ENCODE measurements around the gene TNRC18.

The TNRC18 gene

DNA sequence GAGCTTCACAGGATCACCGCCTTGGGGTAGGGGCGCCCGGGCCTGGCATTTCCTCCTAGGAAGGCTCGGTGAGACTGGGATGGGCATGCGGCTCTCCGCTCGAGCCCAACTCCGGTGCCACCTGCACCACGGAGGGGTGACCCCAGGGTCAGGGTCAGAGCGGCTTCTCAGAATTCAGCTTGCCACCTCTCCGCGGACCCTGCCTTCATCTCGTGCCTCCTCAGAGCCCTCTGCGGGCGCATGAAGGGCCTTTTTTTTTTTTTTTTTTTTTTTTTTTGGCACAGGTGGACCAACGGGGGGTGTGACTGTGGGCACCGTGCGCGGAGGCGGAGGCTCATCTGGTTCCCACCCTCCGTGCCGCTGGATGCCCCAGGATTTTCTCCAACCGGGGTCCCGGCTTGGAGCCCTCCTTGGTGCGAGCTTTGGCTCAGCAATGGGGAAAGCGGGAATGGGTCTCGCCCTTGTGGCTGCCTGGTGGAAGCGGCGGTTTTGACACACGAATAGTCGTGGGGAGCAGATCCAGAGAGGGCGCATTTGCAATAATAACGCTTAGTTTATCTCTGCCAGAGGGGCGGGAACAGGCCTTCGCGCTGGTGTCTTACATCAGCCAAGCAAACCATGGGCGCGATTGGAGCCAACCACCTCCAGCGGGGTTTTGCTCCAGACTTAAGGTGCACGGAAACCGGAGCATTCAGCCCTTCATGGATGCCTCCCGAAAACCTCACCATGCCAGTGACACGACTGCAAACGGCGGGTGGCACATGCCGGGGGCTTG, 5.0 kb upstream of the TNRC18 start:
- DNase-seq (ENCODE audit: low read depth), result no peak

DNA sequence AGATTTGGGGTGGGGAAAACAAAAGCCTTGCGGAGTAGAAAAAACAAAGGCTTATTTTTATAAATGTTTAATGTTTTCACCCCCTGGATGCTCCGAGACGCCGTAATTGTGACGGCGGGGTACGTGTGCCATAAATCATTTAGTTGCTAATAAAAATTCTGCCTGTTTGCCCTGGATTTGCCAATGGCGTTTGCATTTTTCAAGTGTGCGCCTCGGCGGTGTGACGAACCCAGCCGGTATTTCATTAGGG, 2.5 kb upstream of the TNRC18 start:
- DNase-seq (ENCODE audit: low read depth), result no peak

DNA sequence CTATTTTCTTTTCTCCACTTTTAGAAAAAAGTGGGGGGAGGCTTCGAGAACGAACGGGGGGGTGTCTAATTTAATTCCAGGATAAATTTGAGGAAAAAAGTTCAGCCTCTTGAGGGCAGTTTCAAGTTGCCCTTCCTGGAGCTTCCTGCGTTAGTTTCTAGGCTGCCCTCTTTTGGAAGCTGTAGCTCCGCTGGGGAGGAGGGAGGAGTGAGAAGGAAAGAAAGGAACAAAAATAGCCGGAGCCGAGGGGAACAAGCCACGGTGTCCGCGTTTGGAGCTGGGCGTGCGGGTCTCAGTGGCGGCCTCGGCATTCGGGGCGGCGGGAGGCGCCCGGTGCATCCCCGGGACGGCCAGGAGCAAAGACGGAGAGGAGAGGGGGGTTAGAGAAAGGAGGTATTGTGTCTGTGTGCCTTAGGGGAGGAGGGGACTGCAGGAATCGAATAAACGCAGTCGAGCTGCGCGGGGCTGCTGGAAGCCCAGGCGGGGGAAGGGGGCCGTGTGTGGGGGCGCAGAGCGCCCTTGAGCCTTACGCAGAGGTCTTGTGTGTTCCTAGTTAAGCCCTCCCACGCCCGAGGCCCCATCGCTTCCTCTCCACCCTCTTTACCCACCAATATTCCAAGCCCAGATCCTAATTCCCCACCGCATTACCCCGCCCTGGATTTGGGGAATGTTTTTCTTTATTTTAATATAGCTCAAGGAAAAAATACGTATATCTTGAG, 2.0 kb upstream of the TNRC18 start:
- no peak for DNase-seq (ENCODE audit: low read depth)

DNA sequence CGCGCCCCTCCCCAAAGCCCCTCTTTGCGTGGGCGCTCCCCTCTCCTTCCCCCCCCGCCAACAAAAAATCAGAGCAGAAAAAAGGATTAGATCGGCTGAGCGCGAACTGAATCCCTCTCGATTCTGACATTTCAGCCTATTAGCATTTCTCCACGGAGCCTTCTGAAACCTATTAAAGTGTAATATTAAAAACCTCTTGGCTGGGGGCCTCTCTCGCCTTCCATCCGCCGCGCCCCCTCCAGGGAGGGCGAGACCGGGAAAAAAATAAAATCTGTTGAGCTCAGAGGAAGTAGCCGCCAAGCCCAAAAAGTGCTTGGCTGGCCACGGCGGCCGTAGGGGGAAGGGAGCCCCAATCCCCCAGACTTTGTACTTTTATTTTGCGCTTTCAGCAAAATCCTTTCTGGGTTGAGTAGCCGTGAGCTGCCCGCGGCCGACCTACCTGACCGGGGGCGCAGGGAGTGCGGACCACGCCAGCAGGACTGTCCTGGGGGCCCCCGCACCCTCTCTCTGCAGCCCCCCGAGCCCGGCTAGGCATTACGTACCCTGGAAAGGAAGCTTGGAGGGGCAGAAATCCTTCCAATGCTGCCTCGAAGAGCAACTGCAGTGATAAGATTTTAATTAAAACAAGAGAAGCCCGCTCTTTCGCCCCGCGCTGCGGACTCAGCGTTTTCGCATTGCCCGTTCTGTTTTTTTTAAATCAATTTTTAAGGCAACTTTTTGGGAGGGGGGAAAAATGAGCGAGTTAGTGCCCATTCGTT, 1.3 kb upstream of the TNRC18 start:
- no peak for DNase-seq (ENCODE audit: low read depth)

DNA sequence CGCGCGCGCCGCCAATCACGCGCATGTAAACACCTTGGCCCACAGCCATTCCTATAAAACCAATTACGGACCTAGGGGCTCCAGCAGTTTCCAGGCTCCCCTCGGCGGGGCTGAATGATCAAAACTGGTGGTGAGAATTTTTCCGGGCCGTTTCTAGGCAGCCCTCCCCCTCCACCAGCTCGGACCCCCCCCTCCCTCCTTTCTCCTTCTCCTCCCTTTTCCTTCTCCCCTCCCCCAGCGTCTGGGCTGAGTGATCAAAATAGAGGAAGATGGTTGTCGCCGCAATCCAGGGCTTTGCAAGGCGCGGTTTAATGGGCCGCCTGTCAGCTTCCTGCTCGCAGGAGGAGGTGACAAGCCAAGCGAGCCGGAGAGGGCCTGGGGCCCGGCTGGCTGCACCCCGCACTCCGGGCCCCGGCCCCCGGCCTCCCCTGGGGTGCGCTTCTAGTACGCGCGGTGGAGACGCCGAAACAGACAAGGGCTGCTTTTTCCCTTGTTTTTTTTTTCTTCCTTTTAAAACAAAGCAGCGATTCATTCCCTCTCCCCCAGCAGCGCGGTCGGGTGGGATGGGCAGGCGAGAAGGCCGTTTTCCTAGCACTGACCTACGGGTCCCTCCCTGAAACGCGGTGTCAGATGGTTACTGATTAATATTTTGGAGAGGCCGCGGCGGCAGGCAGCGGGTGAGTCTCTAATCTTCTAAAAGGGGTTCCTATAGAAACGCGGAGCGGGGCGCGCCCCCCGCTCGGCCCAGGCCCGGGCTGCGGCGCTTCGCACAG, 528 bp upstream of the TNRC18 start:
- no peak for DNase-seq (ENCODE audit: low read depth)

DNA sequence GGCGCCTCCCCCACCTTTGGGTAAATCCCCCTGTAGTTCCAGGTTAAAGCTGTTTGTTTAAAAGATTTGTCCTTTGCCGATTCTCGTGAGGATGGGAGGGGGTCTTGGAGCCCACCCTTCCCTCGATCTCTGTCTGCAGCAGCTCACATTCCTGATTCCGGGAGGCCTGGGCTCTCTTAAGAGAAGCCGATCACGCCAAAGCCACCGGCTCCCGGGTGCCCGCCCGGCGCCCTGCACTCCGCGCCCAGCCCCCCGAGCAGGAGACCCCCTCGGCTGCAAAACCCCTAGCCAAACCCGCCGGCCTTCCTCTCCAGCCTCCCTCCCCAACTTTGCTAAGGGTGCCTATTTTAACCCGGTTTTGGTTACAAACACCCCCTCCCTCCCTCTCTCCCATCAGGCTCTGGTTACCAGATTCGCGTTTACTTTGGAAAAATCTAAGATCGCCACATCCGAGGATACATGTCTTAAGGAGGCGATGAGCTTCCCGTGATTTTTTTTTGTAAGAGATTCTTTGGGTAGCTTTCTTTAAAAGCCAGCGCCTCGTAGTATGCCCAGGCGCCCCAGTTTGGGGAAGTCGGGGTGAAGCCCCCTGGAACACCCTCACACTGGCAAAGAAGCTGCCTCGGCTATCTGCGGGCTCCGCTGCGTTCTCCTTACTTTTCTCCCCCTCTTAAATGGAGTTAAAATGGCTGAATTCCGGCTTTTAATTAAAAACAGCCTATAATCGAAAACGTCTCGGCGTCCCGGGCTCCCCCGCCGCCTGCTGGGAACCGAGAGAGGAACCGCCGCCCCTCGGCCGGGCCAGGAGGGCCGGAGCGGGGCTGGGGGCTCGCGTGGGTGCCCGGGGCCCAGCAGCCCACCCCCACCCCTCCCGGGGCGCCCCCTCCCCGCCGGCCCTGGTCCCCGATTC, 983 bp downstream of the TNRC18 start:
- DNase-seq (ENCODE audit: low read depth), result no peak

DNA sequence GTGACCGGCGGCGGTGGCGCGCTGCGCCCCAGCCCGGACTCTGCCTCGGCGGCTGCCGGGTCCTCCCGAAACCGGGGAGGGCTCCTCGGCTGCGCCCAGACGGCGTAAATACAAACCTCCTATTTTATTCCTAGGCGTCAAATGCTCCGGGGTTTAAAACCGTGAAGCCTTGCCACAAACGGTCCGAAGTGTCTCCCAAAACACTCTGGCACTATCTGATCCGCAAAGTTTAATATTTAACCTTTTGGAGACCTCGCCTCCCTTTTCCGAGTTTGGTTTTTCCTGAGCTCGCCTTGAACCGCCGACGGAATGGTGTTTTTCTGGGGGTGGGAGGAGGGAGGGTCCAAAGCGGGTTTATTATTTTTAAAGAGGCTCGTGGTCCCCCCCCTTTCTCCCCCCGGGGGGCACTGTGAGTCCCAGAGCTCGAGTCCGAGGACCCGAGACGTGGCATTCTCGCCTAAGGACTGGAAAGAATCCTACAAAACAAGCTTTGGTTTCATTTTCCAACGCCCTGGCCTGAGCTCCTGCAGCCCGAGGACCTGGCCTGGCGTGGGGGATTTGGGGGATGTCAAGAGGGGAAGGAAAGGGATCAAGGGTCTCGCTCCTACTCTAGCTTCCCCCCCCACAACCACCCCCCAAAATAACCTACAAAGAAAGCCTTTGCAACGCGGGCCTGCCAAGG, 1.8 kb downstream of the TNRC18 start:
- DNase-seq (ENCODE audit: low read depth), result no peak

DNA sequence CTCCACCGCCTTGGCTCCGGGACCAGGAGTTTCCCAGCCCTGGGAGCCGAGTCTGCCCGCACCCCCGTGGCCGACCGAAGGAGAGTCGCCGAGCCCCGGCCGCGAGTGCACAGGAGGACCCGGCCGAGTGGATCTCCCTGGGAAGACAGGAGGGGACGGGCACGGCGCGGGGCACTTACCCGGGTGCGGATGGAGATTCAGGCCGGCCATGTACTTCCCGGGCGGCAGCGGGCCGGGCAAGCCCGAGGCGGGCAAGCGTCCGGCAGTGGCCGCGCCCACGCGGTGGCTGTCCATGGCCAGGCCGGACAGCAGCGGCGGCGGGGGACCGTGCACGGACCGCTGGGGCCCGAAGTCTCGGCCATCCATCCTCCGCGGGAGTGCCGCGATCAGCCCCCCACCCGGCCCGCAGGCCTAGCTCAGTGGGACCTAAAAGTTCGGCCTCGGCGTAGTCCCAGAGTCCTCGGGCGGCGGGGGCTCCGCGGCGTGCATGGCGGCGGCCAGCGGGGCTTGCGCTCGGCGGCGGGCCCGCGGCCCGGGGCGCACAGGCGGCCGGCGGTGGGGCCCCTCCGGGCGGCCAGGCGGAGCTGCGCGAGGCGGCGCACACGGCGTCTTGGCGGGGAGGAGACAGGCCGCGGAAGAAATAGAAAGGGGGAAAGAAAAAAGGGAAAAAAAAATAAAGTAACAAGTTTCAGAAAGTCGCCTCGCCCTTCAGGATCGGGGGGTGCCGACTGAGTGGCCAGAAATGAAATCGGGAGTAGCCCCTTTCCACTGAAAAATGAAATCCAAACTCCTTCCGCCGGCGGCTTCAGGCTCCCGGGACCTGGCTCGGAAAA, 2.5 kb downstream of the TNRC18 start:
- DNase-seq (ENCODE audit: low read depth), result no peak

DNA sequence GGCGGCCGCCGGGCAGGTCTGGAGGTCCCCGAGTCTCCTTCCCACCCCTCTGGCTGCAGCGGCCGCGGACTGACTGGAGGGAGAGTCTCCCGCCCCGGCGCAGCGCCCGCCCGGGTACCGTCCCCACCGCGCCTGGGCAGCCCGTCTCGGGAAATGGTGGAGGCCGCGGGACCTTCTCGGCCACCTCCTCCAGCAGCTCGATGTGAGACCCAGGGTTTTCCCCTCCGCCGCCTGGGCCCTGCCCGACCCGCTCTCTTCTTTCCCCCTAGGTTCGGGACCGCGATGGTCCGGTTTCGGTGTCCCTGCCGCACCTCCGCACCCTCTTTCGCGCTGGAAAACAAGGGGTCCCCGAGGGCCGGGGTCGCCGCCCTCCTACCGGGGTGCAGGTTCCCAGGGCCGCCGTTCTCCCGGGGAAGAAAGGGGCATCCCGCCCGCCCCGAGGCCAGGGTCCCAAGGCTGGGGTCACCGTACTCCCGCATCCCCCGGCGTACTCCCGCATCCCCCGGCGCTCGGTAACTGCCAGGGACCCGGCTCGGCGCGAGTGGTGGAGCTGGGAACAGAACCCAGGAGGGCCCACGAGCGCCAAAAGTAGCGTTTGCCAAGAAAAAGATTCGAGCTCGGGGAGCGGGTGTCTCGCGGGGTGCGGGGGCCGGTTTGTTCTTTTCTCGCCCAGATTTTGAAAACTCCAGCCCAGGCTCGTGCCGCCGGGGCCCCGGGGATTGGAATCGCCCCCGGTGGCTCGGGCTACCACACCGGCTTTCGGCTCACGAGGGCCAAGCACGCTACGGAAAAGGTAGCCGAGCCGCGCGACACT, 3.4 kb downstream of the TNRC18 start:
- DNase-seq (ENCODE audit: low read depth), result no peak

DNA sequence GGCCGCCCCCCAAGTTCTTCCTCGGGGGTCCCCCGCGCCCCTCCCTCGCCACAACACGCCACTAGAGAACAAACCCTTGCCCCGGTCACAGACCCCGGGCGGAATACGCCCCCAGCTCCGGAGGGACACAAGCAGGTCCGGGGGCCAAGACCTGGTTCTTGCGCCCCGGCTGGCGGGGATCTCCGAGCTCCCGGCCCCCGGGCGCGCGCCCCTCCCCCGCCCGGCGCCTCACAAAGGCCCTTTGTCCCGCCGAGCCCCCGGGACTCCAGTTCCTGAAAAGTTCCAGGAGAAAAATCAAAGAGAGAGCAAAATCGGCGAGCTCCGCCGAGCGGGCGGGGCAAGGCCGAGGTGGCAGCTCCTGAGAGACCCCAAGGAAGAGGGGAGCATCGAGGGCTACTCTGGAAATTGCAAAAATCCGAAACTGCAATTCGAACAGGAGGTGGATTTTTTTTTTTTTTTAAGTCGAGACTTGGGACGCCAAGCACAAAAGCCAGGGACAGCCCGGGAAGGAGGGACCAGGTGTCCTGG, 4.0 kb downstream of the TNRC18 start:
- no peak for DNase-seq (ENCODE audit: low read depth)

DNA sequence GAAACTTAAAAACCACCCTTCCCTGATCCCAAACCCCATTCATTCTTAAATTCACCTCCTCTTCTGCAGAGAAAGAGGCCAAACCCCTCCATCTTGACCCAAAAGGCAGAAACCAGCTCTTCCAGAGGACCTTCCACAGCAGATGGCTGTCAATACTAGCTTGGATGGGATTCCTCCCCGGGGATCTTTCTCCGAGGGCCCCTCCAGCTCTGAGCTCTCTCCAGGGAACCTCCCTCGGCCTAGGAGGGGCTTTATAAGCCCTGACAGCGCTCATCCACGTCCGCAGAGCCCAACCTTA, 5.4 kb downstream of the TNRC18 start:
- no peak for DNase-seq (ENCODE audit: low read depth)

DNA sequence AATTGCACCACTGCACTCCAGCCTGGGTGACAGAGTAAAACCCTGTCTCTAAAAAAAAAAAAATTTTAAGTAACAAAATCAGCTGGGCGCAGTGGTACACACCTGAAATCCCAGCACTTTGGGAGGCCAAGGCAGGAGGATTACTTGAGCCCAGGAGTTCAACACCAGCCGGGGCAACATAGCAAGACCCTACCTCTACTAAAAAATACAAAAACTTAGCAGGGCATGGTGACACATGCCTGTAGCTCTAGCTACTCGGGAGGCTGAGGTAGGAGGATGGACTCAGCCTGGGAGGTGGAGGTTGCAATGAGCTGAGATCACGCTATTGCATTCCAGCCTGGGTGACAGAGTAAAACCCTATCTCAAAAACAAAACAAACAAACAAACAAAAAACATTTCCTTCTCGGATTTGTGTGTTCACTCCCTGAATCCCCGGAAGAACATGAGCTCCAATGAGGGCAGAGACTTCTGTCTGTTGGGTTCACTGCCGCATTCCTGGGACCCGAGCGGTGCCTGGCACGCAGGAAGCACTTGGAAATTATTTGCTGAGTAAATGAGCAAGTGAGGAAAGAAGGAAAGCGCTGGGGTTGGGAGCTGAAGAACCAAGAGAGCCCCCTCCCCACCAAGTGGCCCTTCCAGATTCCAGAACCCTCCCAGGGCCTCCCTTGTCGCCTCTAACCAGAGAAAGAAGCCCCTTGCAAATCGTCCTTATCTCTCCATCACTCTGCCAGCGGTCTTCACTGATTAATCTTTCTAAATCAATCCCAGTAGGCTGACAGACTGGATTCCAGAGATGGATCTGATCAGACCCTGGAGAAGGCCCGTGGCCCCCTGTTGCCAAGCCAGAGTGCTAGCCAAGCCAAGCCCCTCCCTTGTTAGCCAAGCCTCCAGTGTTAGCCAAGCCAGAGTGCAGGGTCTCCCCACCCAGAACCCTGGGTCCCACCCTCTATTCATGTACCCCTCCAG, 6.2 kb downstream of the TNRC18 start:
- DNase-seq (ENCODE audit: low read depth), result no peak

DNA sequence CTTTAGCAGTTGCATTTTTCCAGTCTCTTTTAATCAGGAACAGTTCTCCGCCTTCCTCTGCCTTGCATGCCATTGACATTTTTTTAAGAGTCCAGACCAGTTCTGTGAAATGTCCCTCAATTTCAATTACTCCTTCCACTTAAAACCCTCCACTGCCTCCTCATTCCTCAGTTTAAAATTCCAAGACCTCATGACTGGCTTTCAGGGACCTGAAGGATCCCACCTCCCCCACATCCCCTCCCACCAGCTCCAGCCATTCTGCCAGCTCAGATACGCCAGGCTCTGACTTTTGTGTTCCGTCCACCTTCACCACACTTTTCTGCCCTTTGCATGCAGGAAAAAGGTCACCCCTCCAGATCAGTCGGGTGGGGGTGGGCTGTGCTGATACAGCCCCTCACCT, 8.7 kb downstream of the TNRC18 start:
- no peak for DNase-seq (ENCODE audit: low read depth)

DNA sequence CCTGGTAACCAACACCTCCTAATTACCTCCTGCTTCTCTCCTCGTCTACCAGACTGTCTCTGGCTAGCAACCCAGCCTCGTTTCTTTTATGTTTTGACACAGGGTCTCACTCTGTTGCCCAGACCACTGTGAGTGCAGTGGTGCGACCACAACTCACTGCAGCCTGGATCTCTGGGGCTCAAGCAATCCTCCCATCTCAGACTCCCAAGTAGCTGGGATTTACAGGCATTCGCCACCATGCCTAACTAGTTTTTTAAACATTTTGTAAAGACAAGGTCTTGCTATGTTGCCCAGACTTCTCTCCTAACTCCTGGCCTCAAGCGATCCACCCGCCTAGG, 10.2 kb downstream of the TNRC18 start:
- no peak for DNase-seq (ENCODE audit: low read depth)

DNA sequence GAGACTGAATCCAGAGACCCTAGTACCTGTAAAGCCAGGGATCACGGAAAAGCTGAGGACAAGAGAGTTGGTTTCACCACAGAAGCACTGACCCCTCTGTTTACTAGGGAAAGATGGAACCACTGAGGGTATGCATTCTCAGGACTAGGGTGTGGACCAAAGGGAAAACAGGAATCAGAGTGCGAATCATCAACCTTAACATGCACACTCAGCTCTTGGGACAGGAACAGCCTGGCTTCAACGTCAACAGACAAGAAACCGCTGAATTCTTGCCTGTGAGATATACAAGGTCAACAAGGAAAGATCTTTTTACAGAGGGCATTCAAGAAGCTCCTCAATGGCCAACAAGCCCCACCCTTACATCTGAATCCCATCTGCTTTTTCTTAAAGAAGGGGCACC, 14.9 kb downstream of the TNRC18 start:
- no peak for DNase-seq (ENCODE audit: low read depth)

DNA sequence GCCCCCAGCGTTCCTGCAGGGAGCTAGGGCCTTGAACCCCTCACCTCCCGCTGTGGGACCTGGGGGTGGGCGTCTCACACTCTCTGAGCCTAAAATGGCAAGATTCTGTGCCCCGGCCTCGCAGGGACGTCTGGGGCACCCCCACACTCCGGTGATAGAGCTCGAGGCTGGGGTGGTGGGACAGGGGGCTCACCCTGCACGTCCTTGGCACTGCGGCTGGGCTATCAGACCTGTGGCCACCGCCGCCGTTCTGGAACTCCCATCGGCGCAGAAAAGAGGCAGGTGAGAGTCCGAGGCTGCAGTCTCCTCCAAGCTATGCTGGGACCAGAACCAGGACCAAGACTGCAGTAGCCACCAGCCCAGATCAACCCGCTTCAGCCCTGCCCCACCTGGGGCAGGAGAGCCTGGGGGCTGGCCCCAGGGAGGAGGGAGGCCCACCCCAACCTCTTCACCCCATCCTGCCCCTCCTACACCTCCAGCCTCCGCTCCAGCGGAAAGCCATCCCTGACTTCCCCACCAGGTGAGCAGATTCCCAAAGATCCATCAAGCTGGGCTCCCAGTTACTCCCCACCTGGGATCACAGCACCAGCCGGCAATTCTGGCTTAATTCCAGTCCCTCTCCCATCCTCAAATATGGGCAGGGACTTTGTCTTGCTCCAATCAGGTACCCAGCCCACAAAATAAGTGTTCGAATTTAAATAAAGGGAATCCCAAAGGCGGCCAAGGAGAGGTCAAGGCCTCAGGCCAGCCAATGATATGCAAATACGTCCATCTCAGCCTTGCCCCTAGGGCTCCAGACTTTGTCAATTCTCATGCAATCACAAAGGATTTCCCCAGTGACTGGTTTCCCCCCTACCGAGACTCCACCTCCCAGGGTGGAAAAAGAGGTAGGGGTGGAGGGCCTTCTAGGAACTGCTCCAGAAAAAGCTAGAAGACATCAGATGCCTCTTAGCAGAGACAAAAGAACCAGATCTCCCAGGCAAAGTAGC, 16.4 kb downstream of the TNRC18 start:
- DNase-seq (ENCODE audit: low read depth), result no peak

DNA sequence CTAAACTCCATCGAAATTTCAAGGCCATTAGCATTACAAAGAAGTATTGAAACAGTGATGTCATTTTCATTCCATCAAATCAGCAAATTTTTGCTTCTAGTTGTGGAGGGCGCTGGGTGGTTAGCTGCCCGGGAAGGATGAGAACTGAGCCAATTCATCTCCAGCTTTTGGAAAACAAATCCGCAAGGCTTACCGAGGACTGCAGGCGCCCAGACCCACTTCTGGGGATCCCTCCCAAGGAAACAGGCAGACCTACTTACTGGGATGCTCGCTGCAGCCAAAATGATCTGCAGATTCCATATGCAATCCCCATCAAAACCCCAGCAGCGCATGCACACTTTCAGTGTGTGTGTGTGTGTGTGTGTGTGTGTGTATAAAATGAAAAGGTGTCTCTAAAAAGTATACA, 19.2 kb downstream of the TNRC18 start:
- DNase-seq (ENCODE audit: low read depth), result no peak
